CD14-positive monocyte (primary cell): ENCODE results near the gene ADORA2A. TPM values are rescaled to one million over a fixed set of nuclear protein-coding genes. Genes with fewer than 3 reads are reported as not detected.

Source experiments
- DNase-seq, 3 donors: peaks; one replicate each; pipeline ENCODE4 v3.0.0-alpha.2; 2011 to 2022
- H2AFZ ChIP-seq: 2 replicates; pipeline ENCODE4 v1.6.0; 2012; ENCODE audit warnings: mild to moderate bottlenecking, low read depth, low read length, inconsistent platforms; ENCODE audit not compliant: insufficient read depth, poor library complexity, severe bottlenecking
- H3K27ac ChIP-seq, 2 donors: 1 replicate in 1 of 2; 2 replicates in 1 of 2; pipeline ENCODE4 v1.5.1; 2012 to 2013; ENCODE audit warnings: low read length in 2 of 2, control low read depth in 1 of 2, inconsistent platforms in 1 of 2, low read depth in 1 of 2, mild to moderate bottlenecking in 1 of 2
- H3K27me3 ChIP-seq, 2 donors: one replicate each; pipeline versions ENCODE4 v1.6.0 to v1.6.1; 2011 to 2013; ENCODE audit warnings: low read length in 2 of 2; ENCODE audit not compliant: control insufficient read depth in 2 of 2, insufficient read depth in 2 of 2
- H3K36me3 ChIP-seq, 2 donors: replicated peaks in 1 of 2; 1 replicate in 1 of 2; 2 replicates in 1 of 2; pipeline versions ENCODE4 v1.5.1 to v1.6.1; 2012 to 2013; ENCODE audit warnings: low read length in 2 of 2, control low read depth in 1 of 2, inconsistent platforms in 1 of 2, mild to moderate bottlenecking in 1 of 2; ENCODE audit not compliant: insufficient read depth in 2 of 2, control insufficient read depth in 1 of 2
- H3K4me1 ChIP-seq, 2 donors: 1 replicate in 1 of 2; 2 replicates in 1 of 2; pipeline versions ENCODE4 v1.5.1 to v1.6.1; 2012 to 2013; ENCODE audit warnings: low read length in 2 of 2, control low read depth in 1 of 2, inconsistent platforms in 1 of 2, mild to moderate bottlenecking in 1 of 2, moderate library complexity in 1 of 2; ENCODE audit not compliant: insufficient read depth in 2 of 2, control insufficient read depth in 1 of 2
- H3K4me2 ChIP-seq: replicated peaks from 2 replicates; pipeline ENCODE3; 2012; ENCODE audit warnings: low read length, moderate library complexity, mild to moderate bottlenecking; ENCODE audit not compliant: poor library complexity, severe bottlenecking; ENCODE audit errors: extremely low read depth
- H3K4me3 ChIP-seq, 3 experiments: fragments of 200-600 bp in 1 of 3; sonication (generic) in 1 of 3; replicated peaks in 1 of 3; 1 replicate in 2 of 3; 2 replicates in 1 of 3; pipeline ENCODE4 v1.5.1; 2011 to 2013; ENCODE audit warnings: low read length in 3 of 3, mild to moderate bottlenecking in 3 of 3, control low read depth in 2 of 3, low read depth in 2 of 3, inconsistent platforms in 1 of 3, moderate library complexity in 1 of 3
- H3K79me2 ChIP-seq: 2 replicates; pipeline ENCODE4 v1.6.0; 2012; ENCODE audit warnings: mild to moderate bottlenecking, control low read depth, inconsistent platforms, low read length, moderate library complexity; ENCODE audit not compliant: insufficient read depth
- H3K9ac ChIP-seq: 2 replicates; pipeline ENCODE4 v1.6.0; 2017; ENCODE audit warnings: low read length, mild to moderate bottlenecking; ENCODE audit not compliant: insufficient read depth, poor library complexity, severe bottlenecking
- H3K9me3 ChIP-seq, 2 donors: replicated peaks in 1 of 2; 1 replicate in 1 of 2; 2 replicates in 1 of 2; pipeline versions ENCODE4 v1.5.1 to v1.6.1; 2012 to 2013; ENCODE audit warnings: low read length in 2 of 2, control low read depth in 1 of 2; ENCODE audit not compliant: control insufficient read depth in 1 of 2, insufficient read depth in 1 of 2
- H4K20me1 ChIP-seq: 2 replicates; pipeline ENCODE4 v1.6.0; 2012; ENCODE audit warnings: mild to moderate bottlenecking, low read length, control low read depth, moderate library complexity; ENCODE audit not compliant: insufficient read depth
- H3K27ac Mint-ChIP-seq, 7 donors: one replicate each; pipeline ENCODE4 v1.8.0; 2020; ENCODE audit warnings: mild to moderate bottlenecking in 7 of 7, mixed read lengths in 7 of 7, moderate library complexity in 6 of 7, inconsistent platforms in 2 of 7
- H3K27me3 Mint-ChIP-seq, 3 donors: one replicate each; pipeline ENCODE4 v1.8.0; 2021 to 2022; ENCODE audit warnings: low read depth in 3 of 3, mild to moderate bottlenecking in 3 of 3, mixed read lengths in 3 of 3, moderate library complexity in 3 of 3, inconsistent platforms in 1 of 3
- H3K36me3 Mint-ChIP-seq, 2 donors: one replicate each; pipeline ENCODE4 v1.8.0; 2020; ENCODE audit warnings: mixed read lengths in 2 of 2, inconsistent platforms in 1 of 2, mild to moderate bottlenecking in 1 of 2
- H3K4me1 Mint-ChIP-seq: one replicate; pipeline ENCODE4 v1.8.0; 2020; ENCODE audit warnings: mild to moderate bottlenecking, mixed read lengths
- H3K4me3 Mint-ChIP-seq, 2 donors: one replicate each; pipeline ENCODE4 v1.8.0; 2020; ENCODE audit warnings: mild to moderate bottlenecking in 2 of 2, mixed read lengths in 2 of 2, moderate library complexity in 1 of 2
- H3K9me3 Mint-ChIP-seq, 7 donors: one replicate each; pipeline ENCODE4 v1.8.0; 2020 to 2022; ENCODE audit warnings: mixed read lengths in 7 of 7, mild to moderate bottlenecking in 6 of 7, moderate library complexity in 6 of 7, inconsistent platforms in 2 of 7
- WGBS: methylation state at CpG from one replicate; pipeline ENCODE4 v1.1.5; 2013; ENCODE audit warnings: missing lambda C conversion rate; ENCODE audit not compliant: insufficient coverage; 5-methylcytosine and 5-hydroxymethylcytosine counted together
- intact Hi-C, 2 donors: fragments of 100-400 bp; cut with micrococcal nuclease; formaldehyde crosslinking; loops; one replicate each; pipeline versions ENCODE4 v1.15.0 to v1.15.1; 2023
- polyA plus RNA-seq, 3 donors: library from polyadenylated mRNA; depleted of rRNA in 1 of 3; unstranded in 2 of 3; stranded (reverse) in 1 of 3; fragments of 300-500 nt in 2 of 3; fragments of >200 nt in 1 of 3; fragmentation: Illumina TruSeq in 2 of 3; gene quantifications; 1 replicate in 2 of 3; 2 replicates in 1 of 3; pipeline ENCODE4 v1.2.3, GENCODE V29; 2012 to 2021
- TF ChIP-seq, protein P1 (sequence below): fragments of 200-600 bp; IDR thresholded peaks from one replicate; pipeline ENCODE4 v1.8.0; 2022; ENCODE audit warnings: antibody characterized with exemption, mild to moderate bottlenecking

The ADORA2A gene
- polyA plus RNA-seq, 3 donors = 5.8 to 10.2 (median 6.5) TPM

DNA sequence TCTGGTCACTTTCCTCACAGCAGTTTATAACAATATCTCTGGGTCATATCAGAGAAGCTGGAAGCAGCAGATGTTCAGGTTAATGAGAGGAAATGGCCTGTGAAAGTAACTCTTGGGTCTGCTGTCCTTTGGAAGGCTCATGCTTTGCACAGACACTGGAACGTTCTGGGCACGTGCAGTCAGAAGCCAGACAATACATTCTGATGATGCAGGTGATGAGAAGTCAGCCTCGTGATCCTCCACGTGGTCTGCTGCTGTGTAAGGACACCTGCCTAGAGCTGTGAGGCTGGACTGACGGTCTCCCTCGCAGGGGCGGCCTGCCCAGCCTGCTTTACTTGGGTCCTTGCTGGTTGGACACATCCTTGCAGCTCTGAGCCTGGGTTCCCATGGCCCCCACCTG lies 18.8 kb upstream of the ADORA2A start:
- no peaks in the 10 kb centered on the region for H3K79me2 ChIP-seq
- H3K9me3 ChIP-seq = no peaks in the 10 kb centered on the region
- TF ChIP-seq, protein P1, sequence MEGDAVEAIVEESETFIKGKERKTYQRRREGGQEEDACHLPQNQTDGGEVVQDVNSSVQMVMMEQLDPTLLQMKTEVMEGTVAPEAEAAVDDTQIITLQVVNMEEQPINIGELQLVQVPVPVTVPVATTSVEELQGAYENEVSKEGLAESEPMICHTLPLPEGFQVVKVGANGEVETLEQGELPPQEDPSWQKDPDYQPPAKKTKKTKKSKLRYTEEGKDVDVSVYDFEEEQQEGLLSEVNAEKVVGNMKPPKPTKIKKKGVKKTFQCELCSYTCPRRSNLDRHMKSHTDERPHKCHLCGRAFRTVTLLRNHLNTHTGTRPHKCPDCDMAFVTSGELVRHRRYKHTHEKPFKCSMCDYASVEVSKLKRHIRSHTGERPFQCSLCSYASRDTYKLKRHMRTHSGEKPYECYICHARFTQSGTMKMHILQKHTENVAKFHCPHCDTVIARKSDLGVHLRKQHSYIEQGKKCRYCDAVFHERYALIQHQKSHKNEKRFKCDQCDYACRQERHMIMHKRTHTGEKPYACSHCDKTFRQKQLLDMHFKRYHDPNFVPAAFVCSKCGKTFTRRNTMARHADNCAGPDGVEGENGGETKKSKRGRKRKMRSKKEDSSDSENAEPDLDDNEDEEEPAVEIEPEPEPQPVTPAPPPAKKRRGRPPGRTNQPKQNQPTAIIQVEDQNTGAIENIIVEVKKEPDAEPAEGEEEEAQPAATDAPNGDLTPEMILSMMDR = no peak
- Mint-ChIP-seq H3K27ac (no peak overlapping the region), H3K4me3 (no peak overlapping the region), H3K4me1 (peaks cover 15% of the 10 kb centered on the region), H3K27me3 (peaks cover 0 to 2% (median 2%) of the 10 kb centered on the region in 3 donors), H3K36me3 (peaks cover 56 to 89% of the 10 kb centered on the region in 2 donors), H3K9me3 (peaks cover 0 to 3% (median 0%) of the 10 kb centered on the region in 7 donors)
- H3K36me3 ChIP-seq = peaks cover 19 to 63% of the 10 kb centered on the region in 2 donors
- H3K27me3 ChIP-seq = no peaks in the 10 kb centered on the region
- no peak overlapping the region for H3K9ac ChIP-seq
- H2AFZ ChIP-seq = no peak overlapping the region
- DNase-seq = no peak
- WGBS = 94% methylated on average over 7 of the region's 7 CpGs
- H3K4me2 ChIP-seq = no peak overlapping the region
- H4K20me1 ChIP-seq = peaks cover 13% of the 10 kb centered on the region
- H3K27ac ChIP-seq = no peak overlapping the region
- no peak overlapping the region for H3K4me3 ChIP-seq
- H3K4me1 ChIP-seq = no peaks in the 10 kb centered on the region
- intact Hi-C loops = no loop called here

DNA sequence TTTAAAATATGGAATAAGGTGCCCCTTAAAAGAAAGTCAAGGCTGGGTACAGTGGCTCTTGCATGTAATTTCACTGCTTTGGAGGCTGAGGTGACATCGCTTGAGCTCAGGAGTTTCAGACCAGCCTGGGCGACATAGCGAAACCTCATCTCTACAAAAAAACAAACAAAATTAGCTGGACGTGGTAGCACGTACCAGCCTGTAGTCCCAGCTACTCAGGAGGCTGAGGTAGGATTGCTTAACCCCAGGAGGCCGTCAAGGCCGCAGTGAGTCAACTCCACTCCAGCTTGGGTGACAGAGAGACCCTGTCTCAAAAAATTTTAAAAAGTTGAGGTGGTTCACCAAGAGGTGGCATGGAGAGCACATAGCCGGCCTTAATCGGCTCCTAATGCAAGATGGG lies 17.7 kb upstream of the ADORA2A start:
- Mint-ChIP-seq H3K36me3 (peaks cover 56 to 89% of the 10 kb centered on the region in 2 donors), H3K9me3 (peaks cover 0 to 3% (median 0%) of the 10 kb centered on the region in 7 donors), H3K27ac (peak overlapping the region in 1 of 7 donors; percentile 28), H3K4me3 (no peak overlapping the region), H3K27me3 (peaks cover 0 to 2% (median 2%) of the 10 kb centered on the region in 3 donors), H3K4me1 (peaks cover 9% of the 10 kb centered on the region)
- 76% methylated on average over 8 of the region's 9 CpGs for WGBS
- intact Hi-C loops = no loop called here
- no peak for DNase-seq
- Histone ChIP-seq H2AFZ (no peak overlapping the region), H4K20me1 (peaks cover 10% of the 10 kb centered on the region), H3K4me3 (no peak overlapping the region), H3K27me3 (no peaks in the 10 kb centered on the region), H3K4me1 (no peaks in the 10 kb centered on the region), H3K9me3 (no peaks in the 10 kb centered on the region), H3K9ac (no peak overlapping the region), H3K79me2 (no peaks in the 10 kb centered on the region), H3K4me2 (no peak overlapping the region), H3K36me3 (peaks cover 22 to 65% of the 10 kb centered on the region in 2 donors), H3K27ac (no peak overlapping the region)
- TF ChIP-seq, protein P1 = no peak
